HepG2 (cell line): ENCODE data around the gene BRD3. TPM values are rescaled to one million over a fixed set of nuclear protein-coding genes. Genes with fewer than 3 reads are reported as not detected.

Source experiments
- CBFB ChIP-seq: sonication (generic); formaldehyde crosslinking; IDR thresholded peaks from 2 replicates; pipeline ENCODE4 v1.4.0; 2020; ENCODE audit warnings: missing genetic modification reagents
- CBX2 ChIP-seq, 2 experiments: fragments of 200-600 bp in 1 of 2; sonication (generic); formaldehyde crosslinking in 1 of 2; IDR thresholded peaks; 2 replicates each; pipeline versions ENCODE4 v1.7.0 to v1.8.1; 2018 to 2022; ENCODE audit warnings: low read depth in 2 of 2, low read length in 1 of 2, mild to moderate bottlenecking in 1 of 2, missing genetic modification reagents in 1 of 2
- HNF4A ChIP-seq: sonication (generic); formaldehyde crosslinking; IDR thresholded peaks from 2 replicates; pipeline ENCODE4 v1.4.0; 2020; ENCODE audit warnings: missing genetic modification reagents
- IRF2 ChIP-seq: IDR thresholded peaks from 2 replicates; pipeline ENCODE4 v1.6.1; 2018; ENCODE audit warnings: missing genetic modification reagents, missing compliant biosample characterization
- KDM5A ChIP-seq: fragments of 200-600 bp; sonication (generic); IDR thresholded peaks from 2 replicates; pipeline ENCODE4 v1.7.0; 2018; ENCODE audit warnings: antibody characterized with exemption, mild to moderate bottlenecking, low read length, borderline replicate concordance
- NKX3-1 ChIP-seq: sonication (generic); formaldehyde crosslinking; IDR thresholded peaks from 2 replicates; pipeline ENCODE4 v1.5.0; 2020; ENCODE audit warnings: missing genetic modification reagents
- POLR2G ChIP-seq: fragments of 200-400 bp; formaldehyde crosslinking; IDR thresholded peaks from 2 replicates; pipeline ENCODE4 v1.6.1; 2018; ENCODE audit warnings: mild to moderate bottlenecking, low read depth, low read length, moderate library complexity
- RCOR2 ChIP-seq: IDR thresholded peaks from 2 replicates; pipeline ENCODE4 v1.6.1; 2016; ENCODE audit warnings: missing biosample characterization, missing genetic modification reagents
- RFX5 ChIP-seq: IDR thresholded peaks from 2 replicates; pipeline ENCODE4 v1.6.1; 2011; ENCODE audit warnings: low read depth, low read length, improper control_type of control experiment
- SIN3A ChIP-seq: IDR thresholded peaks from 2 replicates; pipeline ENCODE4 v1.6.1; 2011; ENCODE audit warnings: low read depth, mild to moderate bottlenecking, control low read depth, low read length, borderline replicate concordance
- TCF7L2 ChIP-seq: IDR thresholded peaks from 2 replicates; pipeline ENCODE4 v1.6.1; 2011; ENCODE audit warnings: mild to moderate bottlenecking, low read depth, low read length, moderate library complexity
- THYN1 ChIP-seq: sonication (generic); formaldehyde crosslinking; IDR thresholded peaks from 2 replicates; pipeline ENCODE4 v1.8.1; 2023; ENCODE audit warnings: low read depth, mild to moderate bottlenecking, moderate library complexity, missing genetic modification reagents, borderline replicate concordance
- ZBTB3 ChIP-seq: sonication (generic); formaldehyde crosslinking; IDR thresholded peaks from 2 replicates; pipeline ENCODE4 v1.4.0; 2020; ENCODE audit warnings: low read depth, mild to moderate bottlenecking, moderate library complexity, missing genetic modification reagents, borderline replicate concordance
- ZIK1 ChIP-seq: sonication (generic); formaldehyde crosslinking; IDR thresholded peaks from 2 replicates; pipeline ENCODE4 v1.5.0; 2020; ENCODE audit warnings: mild to moderate bottlenecking, low read depth, missing genetic modification reagents, borderline replicate concordance
- ZNF501 ChIP-seq: sonication (generic); formaldehyde crosslinking; IDR thresholded peaks from 2 replicates; pipeline ENCODE4 v1.5.1; 2020; ENCODE audit warnings: mild to moderate bottlenecking, moderate library complexity, missing genetic modification reagents
- ZNF761 ChIP-seq: sonication (generic); formaldehyde crosslinking; conservative IDR thresholded peaks from 2 replicates; pipeline ENCODE4 v1.4.0; 2020; ENCODE audit warnings: mild to moderate bottlenecking, missing genetic modification reagents
- ZNF777 ChIP-seq: sonication (generic); formaldehyde crosslinking; IDR thresholded peaks from 2 replicates; pipeline ENCODE4 v1.4.0; 2020; ENCODE audit warnings: missing genetic modification reagents
- polyA plus RNA-seq, 8 experiments: library from polyadenylated mRNA; depleted of rRNA in 3 of 8; stranded (reverse) in 7 of 8; unstranded in 1 of 8; fragments of >200 nt; fragmentation: Illumina TruSeq in 4 of 8; extraction: Trizol in 4 of 8; gene quantifications; 2 replicates each; pipeline versions ENCODE4 v1.2.1 to v1.2.3, GENCODE V29; 2011 to 2016; ENCODE audit warnings: low read depth in 4 of 8, missing spikeins in 1 of 8, mixed read lengths in 1 of 8; ENCODE audit not compliant: insufficient read depth in 1 of 8
- total RNA-seq, 5 experiments: library from RNA; depleted of rRNA; stranded (reverse); fragments of >200 nt; fragmentation: Illumina TruSeq; extraction: Trizol; gene quantifications; 2 replicates each; pipeline ENCODE4 v1.2.3, GENCODE V29; 2016; ENCODE audit warnings: low read depth in 1 of 5
- TF ChIP-seq, protein P1 (sequence below): sonication (generic); formaldehyde crosslinking; IDR thresholded peaks from 2 replicates; pipeline ENCODE4 v1.4.0; 2020; ENCODE audit warnings: missing genetic modification reagents, low read depth, mild to moderate bottlenecking, borderline replicate concordance
- TF ChIP-seq, protein P2 (sequence below): sonication (generic); formaldehyde crosslinking; IDR thresholded peaks from 2 replicates; pipeline ENCODE4 v1.5.0; 2020; ENCODE audit warnings: mild to moderate bottlenecking, low read depth, missing genetic modification reagents, borderline replicate concordance
- TF ChIP-seq, protein P3 (sequence below): sonication (generic); formaldehyde crosslinking; IDR thresholded peaks from 2 replicates; pipeline ENCODE4 v1.5.0; 2020; ENCODE audit warnings: mild to moderate bottlenecking, missing genetic modification reagents
- TF ChIP-seq, protein P4 (sequence below): sonication (generic); formaldehyde crosslinking; IDR thresholded peaks from 2 replicates; pipeline ENCODE4 v1.4.0; 2020; ENCODE audit warnings: missing genetic modification reagents

The BRD3 gene
- total and polyA plus RNA-seq, 2 of the 13 experiments (the other 11 are each of a cell fraction or from before 2014, with no cell fraction given), result 5.9 to 12.9 TPM

DNA sequence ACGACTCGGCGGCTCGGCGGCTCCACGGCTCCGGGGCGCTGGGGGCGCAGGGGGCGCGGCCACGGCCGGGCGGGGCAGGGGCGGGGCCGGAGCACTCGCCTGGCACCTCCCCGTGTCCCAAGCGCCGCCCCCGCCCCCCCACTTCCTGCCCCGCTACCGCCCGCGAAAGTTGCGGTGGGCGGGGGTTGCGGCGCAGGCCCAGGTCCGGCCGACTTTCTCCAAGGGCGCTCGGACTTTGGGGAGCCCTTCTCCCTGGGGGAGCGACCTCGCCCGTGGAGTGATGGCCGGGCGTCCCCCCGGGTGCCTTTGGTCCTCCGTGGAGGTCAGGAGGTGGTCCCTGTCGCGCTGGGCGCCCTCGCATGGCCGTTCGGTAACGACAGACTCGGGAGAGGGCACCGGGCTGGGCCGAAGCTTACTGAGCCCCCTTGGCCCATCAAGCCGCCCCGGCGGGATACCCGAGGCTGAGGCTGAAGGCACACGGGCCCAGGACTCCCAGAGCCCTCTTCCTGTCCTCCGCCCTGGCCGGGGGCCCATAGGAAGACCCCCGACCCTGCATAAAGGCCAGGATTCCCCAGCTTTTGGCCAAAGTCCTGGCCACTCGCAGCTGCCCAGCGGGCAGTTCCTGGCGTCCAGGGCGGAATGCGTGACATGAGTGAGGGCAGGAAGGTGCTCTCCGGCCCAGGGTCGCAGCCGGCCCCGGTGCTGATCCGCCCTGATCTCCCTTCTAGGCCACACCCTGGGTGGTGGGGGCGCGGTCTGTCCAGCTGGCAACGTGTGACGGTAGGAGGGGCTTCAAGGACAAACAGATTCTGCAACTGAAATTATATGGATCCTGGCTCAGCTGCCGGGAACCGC, 74.8 kb downstream of the BRD3 start (continued):
- peak; percentile 76 for TF ChIP-seq POLR2G
- TF ChIP-seq ZIK1, result no peak
- TF ChIP-seq, protein P1, sequence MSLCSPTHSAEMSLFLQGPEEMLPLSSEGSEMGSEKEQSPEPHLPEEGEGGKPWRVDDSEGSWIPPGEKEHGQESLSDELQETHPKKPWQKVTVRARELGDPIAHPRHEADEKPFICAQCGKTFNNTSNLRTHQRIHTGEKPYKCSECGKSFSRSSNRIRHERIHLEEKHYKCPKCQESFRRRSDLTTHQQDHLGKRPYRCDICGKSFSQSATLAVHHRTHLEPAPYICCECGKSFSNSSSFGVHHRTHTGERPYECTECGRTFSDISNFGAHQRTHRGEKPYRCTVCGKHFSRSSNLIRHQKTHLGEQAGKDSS (CRISPR knock-in tag), result peak; percentile 79; the same call in 1 of the 2 replicates
- TF ChIP-seq CBFB (CRISPR knock-in tag), result no peak
- TF ChIP-seq ZNF777 (CRISPR knock-in tag), result no peak; the same call in 1 of the 2 replicates
- TF ChIP-seq ZNF501 (CRISPR knock-in tag), result peak; percentile 82
- TF ChIP-seq ZNF761 (CRISPR knock-in tag), result peak; percentile 54; the same call in 1 of the 2 replicates
- peak; percentile 16; the same call in 1 of the 2 replicates for TF ChIP-seq HNF4A
- peak; percentile 39; the same call in 1 of the 2 replicates for TF ChIP-seq KDM5A
- TF ChIP-seq RFX5, result peak; percentile 48; the same call in 1 of the 2 replicates
- 0 out of 2 replicates have a peak, but pooled peaks have one; percentile 7 for TF ChIP-seq NKX3-1 (CRISPR knock-in tag)
- TF ChIP-seq, protein P2, sequence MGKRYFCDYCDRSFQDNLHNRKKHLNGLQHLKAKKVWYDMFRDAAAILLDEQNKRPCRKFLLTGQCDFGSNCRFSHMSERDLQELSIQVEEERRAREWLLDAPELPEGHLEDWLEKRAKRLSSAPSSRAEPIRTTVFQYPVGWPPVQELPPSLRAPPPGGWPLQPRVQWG (CRISPR knock-in tag), result no peak
- TF ChIP-seq, protein P3, sequence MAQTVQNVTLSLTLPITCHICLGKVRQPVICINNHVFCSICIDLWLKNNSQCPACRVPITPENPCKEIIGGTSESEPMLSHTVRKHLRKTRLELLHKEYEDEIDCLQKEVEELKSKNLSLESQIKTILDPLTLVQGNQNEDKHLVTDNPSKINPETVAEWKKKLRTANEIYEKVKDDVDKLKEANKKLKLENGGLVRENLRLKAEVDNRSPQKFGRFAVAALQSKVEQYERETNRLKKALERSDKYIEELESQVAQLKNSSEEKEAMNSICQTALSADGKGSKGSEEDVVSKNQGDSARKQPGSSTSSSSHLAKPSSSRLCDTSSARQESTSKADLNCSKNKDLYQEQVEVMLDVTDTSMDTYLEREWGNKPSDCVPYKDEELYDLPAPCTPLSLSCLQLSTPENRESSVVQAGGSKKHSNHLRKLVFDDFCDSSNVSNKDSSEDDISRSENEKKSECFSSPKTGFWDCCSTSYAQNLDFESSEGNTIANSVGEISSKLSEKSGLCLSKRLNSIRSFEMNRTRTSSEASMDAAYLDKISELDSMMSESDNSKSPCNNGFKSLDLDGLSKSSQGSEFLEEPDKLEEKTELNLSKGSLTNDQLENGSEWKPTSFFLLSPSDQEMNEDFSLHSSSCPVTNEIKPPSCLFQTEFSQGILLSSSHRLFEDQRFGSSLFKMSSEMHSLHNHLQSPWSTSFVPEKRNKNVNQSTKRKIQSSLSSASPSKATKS (CRISPR knock-in tag), result no peak
- TF ChIP-seq CBX2 (IDR thresholded peaks at IDR 0.05; ENCODE audit: low read depth, low read length), result no peak
- no peak for TF ChIP-seq CBX2 (CRISPR knock-in tag; IDR thresholded peaks at IDR 0.05; ENCODE audit: low read depth)
- TF ChIP-seq IRF2, result peak; percentile 20; the same call in 1 of the 2 replicates
- TF ChIP-seq THYN1 (CRISPR knock-in tag), result no peak
- TF ChIP-seq SIN3A, result 0 out of 2 replicates have a peak, but pooled peaks have one; percentile 57
- TF ChIP-seq TCF7L2, result no peak
- TF ChIP-seq RCOR2 (CRISPR knock-in tag), result no peak
- TF ChIP-seq, protein P4, sequence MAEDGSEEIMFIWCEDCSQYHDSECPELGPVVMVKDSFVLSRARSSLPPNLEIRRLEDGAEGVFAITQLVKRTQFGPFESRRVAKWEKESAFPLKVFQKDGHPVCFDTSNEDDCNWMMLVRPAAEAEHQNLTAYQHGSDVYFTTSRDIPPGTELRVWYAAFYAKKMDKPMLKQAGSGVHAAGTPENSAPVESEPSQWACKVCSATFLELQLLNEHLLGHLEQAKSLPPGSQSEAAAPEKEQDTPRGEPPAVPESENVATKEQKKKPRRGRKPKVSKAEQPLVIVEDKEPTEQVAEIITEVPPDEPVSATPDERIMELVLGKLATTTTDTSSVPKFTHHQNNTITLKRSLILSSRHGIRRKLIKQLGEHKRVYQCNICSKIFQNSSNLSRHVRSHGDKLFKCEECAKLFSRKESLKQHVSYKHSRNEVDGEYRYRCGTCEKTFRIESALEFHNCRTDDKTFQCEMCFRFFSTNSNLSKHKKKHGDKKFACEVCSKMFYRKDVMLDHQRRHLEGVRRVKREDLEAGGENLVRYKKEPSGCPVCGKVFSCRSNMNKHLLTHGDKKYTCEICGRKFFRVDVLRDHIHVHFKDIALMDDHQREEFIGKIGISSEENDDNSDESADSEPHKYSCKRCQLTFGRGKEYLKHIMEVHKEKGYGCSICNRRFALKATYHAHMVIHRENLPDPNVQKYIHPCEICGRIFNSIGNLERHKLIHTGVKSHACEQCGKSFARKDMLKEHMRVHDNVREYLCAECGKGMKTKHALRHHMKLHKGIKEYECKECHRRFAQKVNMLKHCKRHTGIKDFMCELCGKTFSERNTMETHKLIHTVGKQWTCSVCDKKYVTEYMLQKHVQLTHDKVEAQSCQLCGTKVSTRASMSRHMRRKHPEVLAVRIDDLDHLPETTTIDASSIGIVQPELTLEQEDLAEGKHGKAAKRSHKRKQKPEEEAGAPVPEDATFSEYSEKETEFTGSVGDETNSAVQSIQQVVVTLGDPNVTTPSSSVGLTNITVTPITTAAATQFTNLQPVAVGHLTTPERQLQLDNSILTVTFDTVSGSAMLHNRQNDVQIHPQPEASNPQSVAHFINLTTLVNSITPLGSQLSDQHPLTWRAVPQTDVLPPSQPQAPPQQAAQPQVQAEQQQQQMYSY (CRISPR knock-in tag), result peak; percentile 51; the same call in 1 of the 2 replicates
- 0 out of 2 replicates have a peak, but pooled peaks have one; percentile 37 for TF ChIP-seq ZBTB3 (CRISPR knock-in tag)
